ENCODE results near the gene GGT7.
"Not testable (repeated sequence)": the region's sequence is repeated elsewhere in the genome, so short reads cannot be mapped to it uniquely, and the experiment has no call there.

GGT7 gene

DNA sequence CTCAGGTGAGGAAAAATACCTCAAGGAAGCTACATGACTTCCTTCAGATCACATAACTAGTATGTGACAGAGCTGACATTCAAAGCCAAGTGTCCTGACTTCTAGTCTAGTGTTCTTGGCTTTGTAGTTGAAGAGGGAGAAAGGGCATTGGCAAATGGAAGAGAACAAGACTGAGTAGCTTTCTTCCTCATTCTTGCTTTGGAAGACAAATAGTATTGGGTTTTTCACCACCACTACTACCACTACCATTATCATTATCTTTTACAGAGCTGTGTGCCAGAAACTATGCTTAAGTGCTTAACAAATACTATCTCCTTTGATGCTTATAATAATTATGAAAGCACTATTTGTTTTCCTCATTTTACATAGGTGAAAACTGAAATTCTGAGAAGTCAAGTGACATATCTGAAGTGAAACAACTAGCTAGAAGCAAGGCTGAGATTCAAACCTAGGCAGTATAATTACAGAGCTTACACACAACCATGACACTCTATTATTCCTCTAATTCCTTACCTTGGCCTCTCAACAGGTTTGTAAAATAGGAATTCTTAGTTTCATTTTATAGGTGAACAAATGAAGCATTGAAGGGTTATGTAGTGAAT lies 10.5 kb upstream of the GGT7 start:
- DNase-seq (ENCODE audit: extremely low read depth in 1 of 2, low read depth in 1 of 2) = no peak

DNA sequence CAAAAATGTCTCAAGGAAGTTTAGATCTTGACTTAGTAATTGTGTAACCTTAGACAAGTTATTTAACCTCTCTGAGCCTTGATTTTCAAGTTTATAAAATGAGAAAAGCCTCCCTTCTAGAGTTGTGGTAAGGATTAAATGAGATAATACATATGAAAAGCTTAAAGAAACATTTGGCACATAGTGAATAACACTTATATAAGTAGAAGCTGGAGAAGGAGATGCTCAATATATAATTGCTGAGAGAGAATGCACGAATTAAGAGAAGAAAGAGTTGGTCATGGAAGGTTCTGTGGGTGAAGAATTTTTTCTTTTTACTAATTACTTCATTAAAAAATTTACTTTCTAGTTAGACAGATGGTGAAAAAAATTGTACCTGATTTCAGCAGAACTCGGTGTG lies 9.0 kb upstream of the GGT7 start:
- DNase-seq (ENCODE audit: extremely low read depth in 1 of 2, low read depth in 1 of 2) = no peak

DNA sequence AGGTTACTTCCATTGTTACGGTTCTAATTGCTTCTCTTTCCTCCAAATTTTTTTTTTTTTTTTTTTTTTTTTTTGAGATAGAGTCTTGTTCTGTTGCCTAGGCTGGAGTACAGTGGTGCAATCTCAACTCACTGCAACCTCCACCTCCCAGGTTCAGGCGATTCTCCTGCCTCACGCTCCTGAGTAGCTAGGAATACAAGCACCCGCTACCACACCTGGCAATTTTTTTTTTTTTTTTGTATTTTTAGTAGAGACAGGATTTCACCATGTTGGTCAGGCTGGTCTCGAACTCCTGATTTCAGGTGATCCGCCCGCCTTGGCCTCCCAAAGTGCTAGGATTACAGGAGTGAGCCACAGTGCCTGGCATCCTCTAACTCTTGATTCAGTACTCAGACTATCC lies 8.3 kb upstream of the GGT7 start:
- not testable (repeated sequence) for DNase-seq (ENCODE audit: extremely low read depth in 1 of 2, low read depth in 1 of 2)

DNA sequence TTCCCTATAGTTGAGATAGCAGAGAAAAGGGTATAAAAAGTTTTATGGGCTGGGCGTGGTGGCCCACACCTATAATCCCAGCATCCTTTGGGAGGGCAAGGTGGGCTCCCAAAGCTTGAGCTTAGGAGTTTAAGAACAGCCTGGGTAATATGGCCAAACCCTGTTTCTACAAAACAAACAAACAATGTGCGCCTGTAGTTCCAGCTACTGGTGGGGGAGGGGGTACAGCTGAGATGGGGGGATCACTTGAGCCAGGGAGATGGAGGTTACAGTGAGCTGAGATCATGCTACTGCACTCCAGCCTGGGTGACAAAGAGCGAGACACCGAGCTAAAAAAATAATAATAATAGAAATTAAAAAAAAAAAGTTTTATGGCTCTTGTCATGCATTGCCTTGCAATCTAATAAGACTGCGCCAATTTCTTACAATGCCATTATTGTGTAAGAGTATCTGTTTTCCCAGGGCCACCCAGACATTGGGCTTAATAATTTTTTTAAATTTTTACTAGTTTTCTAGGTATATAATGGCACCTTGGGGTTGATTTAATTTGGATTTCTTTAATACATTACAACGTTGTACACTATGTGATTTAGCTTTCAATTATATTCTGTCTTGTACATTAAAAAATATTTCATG lies 7.7 kb upstream of the GGT7 start:
- no peak for DNase-seq (ENCODE audit: extremely low read depth in 1 of 2, low read depth in 1 of 2)

DNA sequence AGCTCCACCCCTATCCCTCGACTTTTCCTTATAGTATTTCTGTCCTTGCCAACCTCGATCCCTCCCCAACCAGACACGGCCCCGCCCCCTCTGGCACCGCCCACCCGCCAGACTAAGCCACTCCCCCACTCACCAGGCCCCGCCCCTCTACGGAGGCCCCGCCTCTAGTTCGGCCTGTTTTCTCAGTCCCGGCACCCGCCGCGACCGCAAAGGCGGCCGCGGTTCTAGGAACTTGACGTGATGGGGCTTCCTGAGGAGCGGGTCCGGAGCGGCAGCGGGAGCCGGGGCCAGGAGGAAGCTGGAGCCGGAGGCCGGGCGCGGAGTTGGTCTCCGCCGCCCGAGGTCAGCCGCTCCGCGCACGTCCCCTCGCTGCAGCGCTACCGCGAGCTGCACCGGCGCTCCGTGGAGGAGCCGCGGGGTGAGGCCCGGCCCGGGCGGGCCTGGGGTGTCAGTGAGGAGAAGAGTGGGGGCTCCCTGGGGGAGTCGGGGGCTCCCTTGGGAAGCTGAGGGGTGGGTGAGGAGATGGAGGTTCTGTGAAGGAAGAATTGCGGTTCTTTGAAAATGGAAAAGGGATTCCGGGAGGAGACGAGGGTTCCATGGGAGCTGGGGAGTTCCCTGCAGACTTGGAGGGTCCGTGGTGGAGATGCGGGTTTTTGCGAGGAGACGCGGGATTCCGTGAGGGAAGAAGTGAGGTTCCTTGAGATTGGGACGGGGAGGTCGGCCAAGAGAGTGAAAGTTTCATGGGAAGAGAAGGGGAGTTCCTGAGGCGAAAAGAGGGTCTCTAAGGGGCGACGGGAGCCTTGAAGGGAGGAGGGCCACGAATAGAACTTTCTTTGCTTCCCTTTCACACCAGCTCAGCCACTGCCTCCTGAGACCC lies 4.0 kb upstream of the GGT7 start, which contains the start of gene ACSS2:
Gene ACSS2 (plus strand): TSS at position 207 of the 877 bp plus-strand sequence. CDS start 34 bp downstream, at position 241.
- DNase-seq (ENCODE audit: extremely low read depth in 1 of 2, low read depth in 1 of 2) = peak; percentile 85 to 96

DNA sequence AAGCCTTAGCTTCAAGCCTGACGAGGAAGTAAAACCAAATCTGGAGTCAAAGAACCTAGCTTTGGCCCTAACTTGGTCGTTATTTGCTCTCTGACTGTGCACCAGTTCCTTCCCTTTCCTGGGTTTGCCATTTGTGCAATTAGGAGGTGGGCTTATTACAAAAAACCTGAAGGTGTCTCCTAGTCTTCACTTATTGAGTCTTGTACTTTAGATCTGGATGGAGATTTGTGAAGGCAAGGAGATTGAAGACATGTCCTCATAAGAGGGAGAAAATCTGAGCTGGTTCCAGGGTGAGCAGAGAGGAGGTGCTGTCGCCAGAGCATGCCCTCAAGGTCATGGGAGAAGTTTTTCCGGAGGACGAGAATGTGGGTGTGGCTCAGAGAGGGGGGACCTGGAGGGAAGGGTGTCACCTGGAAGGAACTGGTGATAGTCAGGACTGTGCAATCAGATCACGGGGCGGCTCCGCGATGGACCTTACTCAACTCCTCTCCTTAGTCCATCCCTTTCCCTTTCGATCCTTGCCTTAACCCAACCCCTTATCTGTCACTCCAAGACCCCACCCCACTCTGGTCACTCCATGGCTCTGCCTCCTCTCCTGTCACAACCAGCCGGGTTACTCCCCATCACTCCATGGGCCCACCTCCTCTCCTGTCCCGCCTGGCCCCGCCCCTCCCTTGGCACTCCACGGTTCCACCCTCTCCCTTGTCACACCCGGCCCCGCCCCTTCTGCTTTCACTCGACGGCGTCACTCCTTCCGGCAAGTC lies 3.2 kb upstream of the GGT7 start:
- DNase-seq (ENCODE audit: extremely low read depth in 1 of 2, low read depth in 1 of 2) = no peak

DNA sequence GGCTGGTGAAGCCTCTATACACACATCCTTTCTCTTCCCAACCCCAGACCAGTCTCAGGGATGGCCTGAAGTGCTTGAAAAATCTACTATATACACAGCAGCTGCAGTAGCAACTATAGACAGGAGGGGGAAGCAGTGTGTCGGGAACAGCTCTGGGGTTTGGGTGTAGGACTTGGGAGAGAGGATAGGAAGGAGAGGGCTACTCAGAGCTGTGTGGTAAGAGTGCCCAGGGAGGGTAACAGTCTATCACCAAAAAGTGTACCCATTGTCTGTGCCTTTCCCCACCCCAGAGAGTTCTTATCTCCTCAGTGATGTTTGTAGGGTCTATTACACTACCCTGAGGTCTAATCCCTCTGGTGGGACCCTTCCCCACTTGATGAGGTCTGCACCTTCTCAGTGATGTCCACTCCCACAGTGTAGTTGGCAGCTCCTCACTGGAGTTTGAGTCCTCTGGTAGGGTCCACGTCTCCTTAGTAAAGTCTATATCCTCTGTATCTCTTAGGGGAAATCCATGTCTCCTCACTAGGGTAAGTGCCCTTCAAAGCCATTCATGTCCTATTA lies 1.5 kb upstream of the GGT7 start:
- DNase-seq (ENCODE audit: extremely low read depth in 1 of 2, low read depth in 1 of 2) = peak; percentile 18 to 54

DNA sequence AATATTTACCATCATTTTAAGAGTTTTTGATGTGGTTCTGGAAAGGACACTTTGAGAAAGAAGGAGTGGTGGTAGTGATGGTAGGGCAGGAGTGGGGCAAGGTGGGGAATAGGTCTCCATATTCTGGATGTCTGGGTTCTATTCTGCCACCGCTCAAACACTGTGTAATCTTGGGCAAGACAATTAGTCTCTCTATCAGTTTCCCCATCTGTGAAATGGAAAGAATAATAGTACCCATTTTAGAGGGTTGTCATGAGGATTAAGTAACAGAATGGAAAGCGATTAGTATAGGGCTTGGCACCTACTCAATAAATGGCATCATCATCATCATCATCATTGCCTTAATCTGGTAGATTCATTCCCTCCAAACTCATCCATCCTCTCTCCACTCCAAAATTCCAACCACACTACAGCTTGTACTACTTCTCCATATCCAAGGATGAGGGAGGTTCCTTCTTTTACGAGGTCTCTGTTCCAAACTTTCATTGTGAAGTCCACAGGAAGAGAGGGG lies 982 bp upstream of the GGT7 start:
- DNase-seq (ENCODE audit: extremely low read depth in 1 of 2, low read depth in 1 of 2) = no peak

DNA sequence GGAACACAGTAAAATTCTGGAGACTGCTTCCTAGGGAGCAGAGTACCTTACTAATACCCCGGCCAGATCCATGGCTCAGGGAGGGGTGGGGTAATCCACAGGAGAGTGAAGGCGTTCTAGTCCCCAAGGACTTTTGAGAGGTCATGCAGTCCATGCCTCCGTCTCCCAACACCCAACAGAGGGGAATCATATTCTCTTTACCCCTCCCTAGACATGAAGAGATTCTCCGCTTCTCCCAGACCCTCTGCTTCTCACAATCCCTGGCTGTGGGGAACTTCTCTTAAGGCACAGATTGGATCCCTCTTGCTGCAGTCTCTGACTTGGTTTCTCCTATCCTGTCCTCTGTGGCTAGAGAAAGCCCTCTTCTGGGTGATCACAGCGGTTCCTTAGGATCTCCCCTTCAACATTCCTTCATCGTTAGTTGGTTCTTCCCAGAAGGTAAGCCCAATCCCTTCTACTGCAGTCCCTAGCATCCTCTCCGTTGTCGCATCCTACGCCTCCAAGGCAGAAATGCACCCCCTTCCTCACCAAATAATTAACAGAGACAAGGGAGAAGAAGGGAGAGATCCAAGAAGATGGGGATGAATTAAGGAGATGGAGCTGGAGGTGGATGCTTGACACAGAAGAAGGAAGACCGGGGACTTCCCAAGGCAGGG lies 562 bp downstream of the GGT7 start:
- DNase-seq (ENCODE audit: extremely low read depth in 1 of 2, low read depth in 1 of 2) = no peak

DNA sequence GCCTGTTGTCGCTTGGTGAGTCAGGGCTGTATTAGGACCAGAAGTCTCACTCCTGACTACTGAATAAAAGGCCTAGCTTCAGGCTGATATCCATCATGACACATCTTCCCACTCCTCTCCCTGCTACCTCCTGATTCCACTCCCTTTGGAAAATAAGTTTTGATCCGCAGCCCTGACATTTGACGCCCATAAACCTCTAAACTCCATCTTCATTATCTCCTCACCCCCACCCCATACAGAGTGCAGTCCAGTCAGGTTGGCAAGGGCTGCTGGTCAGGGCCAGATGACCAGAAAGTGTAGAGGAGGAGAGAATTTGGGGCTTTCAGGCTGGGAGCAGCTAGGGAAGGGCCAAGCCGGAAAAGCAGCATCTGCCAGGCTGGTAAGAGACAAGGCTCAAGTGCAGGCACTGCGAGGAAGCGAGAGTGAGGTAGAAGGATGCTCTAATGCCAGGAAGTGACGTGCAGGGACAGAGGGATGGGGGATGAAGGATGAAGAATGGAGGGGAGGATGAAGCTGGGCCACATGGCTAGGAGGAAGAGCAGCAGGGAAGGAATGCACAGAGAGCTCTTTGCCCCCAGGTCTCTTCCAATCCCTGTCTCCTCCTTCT lies 1.2 kb downstream of the GGT7 start:
- DNase-seq (ENCODE audit: extremely low read depth in 1 of 2, low read depth in 1 of 2) = no peak

DNA sequence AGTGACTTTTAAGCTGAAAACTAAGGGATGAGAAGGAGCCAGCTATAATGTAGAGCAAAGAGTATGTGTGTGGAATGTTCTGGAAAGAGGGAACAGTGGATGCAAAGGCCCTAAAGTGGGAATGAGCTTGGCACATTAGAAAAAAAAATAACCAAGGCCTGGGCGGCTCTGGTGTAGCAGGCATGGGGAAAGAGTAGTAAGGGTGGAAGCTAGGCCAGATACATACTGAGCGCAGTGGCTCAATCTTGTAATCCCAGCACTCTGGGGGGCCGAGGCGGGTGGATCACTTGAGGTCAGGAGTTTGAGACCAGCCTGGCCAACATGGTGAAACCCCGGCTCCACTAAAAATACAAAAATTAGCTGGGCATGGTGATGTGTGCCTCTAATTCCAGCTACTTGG lies 8.4 kb downstream of the GGT7 start:
- no peak for DNase-seq (ENCODE audit: extremely low read depth in 1 of 2, low read depth in 1 of 2)

DNA sequence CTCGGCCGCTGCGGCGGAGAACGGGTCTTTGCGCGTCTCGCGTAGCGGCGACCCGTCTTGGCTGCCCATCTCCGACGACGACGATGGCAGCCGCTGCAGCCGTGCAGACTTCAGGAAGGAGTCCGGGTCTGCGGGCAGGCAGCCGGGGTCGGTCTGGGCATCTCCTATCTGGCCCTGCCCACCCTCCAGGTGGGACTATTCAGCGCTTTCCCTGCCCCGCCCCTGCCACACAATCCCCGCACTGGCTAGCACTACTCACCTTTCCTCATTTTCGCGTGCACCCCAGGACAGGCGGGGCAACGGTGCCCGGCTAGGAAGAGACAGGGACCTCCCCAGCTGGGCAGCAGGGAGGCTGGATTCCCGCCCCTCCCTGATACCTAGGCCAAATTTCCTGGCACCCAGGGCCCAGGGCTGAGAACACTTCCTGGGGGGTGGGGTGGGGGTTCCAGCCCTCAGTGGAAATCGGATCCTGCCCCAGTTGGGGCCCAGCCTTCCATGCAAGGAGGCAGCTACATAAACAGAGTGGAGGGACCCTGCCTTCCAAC lies 9.2 kb downstream of the GGT7 start:
- DNase-seq (ENCODE audit: extremely low read depth in 1 of 2, low read depth in 1 of 2) = no peak

DNA sequence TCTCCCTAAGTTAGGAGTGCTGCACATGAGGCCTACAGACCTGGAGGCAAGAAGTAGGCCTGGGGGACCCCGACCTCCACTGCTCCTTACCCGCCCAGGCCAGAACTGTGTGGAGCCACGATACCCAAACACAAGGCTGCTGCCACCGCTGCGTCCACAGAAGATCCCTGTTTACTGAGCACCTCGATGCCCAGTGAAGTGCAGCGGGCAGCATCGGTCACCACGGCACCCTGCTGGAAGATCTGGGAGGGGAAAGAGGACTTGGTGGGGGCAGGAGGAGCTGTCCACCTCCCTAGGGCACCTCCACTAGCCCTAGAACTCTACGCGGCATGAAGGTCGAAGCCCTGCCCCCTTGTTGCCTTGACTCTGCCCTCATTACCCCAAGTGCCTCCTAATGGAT lies 9.9 kb downstream of the GGT7 start:
- DNase-seq (ENCODE audit: extremely low read depth in 1 of 2, low read depth in 1 of 2) = no peak

DNA sequence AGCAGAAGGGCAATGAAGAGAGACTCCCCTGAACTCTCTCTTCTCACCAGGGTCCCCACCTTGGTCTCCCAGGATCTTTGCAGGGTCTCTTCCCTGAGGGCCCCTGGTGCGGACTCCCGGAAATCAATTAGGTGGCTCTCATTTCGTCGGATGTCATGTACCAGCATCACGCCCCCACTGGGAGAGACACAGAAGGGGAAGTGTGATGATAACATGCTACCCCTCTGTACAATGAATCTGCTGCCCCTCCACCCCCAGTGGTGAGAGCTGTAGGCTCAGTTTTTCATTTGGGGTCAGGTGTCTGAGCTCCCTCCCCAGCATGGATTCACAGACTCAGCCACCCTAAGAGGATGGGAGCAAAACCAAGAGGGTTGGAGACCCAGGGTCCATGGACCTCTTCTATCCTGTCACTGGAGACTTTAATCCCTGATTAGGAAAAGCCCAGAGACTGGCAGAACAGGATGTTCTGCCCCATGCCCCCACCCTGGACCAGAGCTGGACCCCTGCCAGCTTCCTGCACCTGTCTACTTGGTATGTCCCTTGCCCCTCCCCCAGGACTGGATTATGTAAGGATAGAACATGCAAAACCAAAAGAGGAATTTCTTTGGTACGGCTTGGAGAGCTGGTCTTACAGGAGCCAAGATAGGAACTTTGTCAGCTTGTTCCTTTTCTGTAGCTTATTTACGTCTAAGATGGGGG lies 11.1 kb downstream of the GGT7 start:
- DNase-seq (ENCODE audit: extremely low read depth in 1 of 2, low read depth in 1 of 2) = no peak

DNA sequence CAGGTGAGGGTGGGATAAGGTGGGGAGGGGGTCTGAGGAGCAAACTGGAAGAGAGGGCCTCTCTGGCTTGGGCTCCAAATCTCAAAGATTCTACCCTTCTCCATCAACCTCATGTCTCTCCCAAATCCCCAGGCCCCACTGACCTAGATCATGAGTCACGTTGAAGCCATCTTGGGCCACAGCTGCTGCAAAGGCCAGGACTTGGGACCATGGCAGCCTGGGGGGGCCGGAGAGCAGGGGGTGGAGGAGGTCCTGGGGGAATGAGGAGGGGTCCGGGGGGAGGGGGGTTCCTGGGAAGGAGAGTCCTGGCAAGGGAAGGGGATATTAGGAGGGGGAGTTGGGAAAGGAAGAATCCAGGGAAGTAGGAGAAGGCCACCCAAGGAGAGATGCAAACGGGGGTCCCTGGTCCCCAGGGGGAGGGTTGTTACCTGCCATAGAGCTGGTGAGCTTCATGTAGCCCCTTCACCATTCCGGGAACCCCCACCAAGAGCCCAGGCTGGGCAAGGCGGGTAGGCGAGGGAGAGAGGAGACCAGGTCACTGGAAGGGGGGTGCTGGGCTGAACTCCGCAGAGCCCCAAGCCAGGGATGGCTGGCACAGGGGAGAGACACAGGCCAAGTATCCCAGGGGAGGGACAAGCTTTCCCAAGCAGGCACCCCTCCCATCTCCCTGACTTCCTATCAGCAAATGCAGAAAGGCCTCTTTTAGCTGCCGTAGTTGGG lies 12.7 kb downstream of the GGT7 start:
- no peak for DNase-seq (ENCODE audit: extremely low read depth in 1 of 2, low read depth in 1 of 2)

DNA sequence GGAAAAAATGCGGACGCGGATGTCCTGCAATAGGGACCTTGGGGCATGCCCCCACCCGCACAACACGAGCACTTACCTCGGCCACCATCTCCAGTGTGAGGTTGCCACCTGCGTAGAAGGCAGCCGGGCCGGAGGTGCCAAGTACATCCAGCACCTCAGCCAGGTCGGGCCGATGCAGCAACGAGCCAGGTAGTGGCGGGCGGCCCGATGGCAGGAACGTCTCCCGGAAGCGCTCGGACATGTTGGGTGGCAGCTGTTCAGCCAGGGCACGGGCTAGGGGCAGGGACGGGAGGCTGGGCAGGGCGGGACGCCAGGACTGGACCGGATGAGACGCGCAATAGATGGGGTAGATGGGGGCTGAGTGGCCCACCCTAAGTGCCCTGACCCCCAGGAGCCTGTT lies 13.3 kb downstream of the GGT7 start:
- DNase-seq (ENCODE audit: extremely low read depth in 1 of 2, low read depth in 1 of 2) = no peak

DNA sequence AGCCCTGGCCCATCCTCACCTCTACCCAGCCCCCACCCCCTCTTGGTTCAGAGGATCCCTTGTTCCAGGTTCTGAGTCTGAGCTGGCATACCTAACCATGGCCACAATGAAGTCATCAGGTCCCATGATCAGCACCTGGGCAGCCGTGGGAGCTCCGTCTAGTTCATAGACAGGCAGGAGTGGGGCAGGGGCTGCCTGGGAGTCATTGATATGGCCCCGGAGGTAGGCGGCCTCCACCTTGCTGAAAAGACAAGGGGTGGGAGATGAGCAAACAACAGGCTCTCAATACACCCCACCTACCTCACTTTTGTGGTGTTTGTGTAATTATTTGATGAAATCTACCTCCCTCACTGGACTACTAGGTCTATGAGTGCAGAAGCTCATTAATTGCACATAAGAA lies 20.4 kb downstream of the GGT7 start:
- no peak for DNase-seq (ENCODE audit: extremely low read depth in 1 of 2, low read depth in 1 of 2)

DNA sequence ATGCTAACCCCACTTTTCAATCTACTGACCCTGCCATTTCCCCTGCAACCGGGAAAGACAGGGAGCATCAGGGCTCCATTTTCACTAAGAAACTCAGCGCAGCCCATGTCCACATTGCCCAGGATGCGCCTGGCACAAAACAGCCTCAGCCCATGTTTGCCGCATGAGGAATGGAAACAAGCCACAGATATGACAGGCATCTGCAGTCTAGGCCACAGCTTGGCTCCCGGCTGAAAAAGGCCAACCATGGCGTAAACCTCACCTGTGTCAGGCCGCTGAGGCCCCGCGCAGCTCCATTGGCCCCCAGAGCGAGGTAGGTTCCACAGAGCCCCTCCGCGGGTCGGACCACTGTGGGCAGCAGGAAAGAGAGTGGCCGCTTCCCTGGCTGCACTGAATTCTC lies 21.7 kb downstream of the GGT7 start:
- no peak for DNase-seq (ENCODE audit: extremely low read depth in 1 of 2, low read depth in 1 of 2)

All from stimulated activated CD8-positive, alpha-beta memory T cell treated with anti-CD3 and anti-CD28 coated beads, Interleukin-7, amount 100 ng/mL, for 48 hours (primary cell).